ACHN (cell line): ENCODE data around the gene ADAM11.
"Not testable (repeated sequence)": the region's sequence is repeated elsewhere in the genome, so short reads cannot be mapped to it uniquely, and the experiment has no call there.

Experiments used
- DNase-seq: peaks from one replicate; pipeline ENCODE4 v3.0.0-alpha.2; 2015
- in situ Hi-C: cut with HindIII; loops from 2 replicates; pipeline ENCODE4 v1.10.0; 2017; ENCODE audit warnings: low sequenced_read_pairs, low pct_ligation_motif_present, low pct_unique_long_range_greater_than_20kb

The ADAM11 gene

GRCh38 chr17:44754276-44754675 lies 4.5 kb upstream of the ADAM11 start:
- no peak for DNase-seq
- in situ Hi-C loops: loop anchor here (25.0 kb wide), 1 partner anchor 108 kb away; no protein-coding TSS in a partner anchor

DNA sequence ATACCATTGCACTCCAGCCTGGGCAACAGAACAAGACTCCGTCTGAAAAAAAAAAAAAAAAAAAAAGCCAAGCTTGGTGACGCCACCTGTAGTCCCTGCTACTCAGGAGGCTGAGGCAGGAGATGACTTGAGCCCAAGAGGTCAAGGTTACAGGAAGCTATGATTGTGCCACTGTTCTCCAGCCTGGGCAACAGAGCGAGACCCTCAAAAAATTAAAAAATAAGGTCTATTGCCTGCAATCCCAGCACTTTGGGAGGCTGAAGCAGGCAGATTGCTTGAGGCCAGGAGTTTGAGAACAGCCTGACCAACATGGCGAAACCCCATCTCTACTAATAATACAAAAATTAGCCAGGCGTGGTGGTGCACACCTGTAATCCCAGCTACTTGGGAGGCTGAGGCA lies 3.6 kb upstream of the ADAM11 start:
- in situ Hi-C loops: loop anchor here (25.0 kb wide), 1 partner anchor 107 kb away; no protein-coding TSS in a partner anchor
- DNase-seq: not testable (repeated sequence)

- no peak for DNase-seq
- in situ Hi-C loops: loop anchor here (25.0 kb wide), 1 partner anchor 105 kb away; no protein-coding TSS in a partner anchor
Observed at GRCh38 chr17:44757045-44757917, 1.5 kb upstream of the ADAM11 start.

GRCh38 chr17:44757918-44758413 lies 822 bp upstream of the ADAM11 start:
- in situ Hi-C loops: loop anchor here (25.0 kb wide), 1 partner anchor 104 kb away; no protein-coding TSS in a partner anchor

GRCh38 chr17:44759086-44759915 lies 513 bp downstream of the ADAM11 start:
- no peak for DNase-seq
- in situ Hi-C loops: loop anchor here (25.0 kb wide), 1 partner anchor 103 kb away; no protein-coding TSS in a partner anchor

More at GRCh38 chr17:44757918-44758413, 822 bp upstream of the ADAM11 start:
- no peak for DNase-seq

DNA sequence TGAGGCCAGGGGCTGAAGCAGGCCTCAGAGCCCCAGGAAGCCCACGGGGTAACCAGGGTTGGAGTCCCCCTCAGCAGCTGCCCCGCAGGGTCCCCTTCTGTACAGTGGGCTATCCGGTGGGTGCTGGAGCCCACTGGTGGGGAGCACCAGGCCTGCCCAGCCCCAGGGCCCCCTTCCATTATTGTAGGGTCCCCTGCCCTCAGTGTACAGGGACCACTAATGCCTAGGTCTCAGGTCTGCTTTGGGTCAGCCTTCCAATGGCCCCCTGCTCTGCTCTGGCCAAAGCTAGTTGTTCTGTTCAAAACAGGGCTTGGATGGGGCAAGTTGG lies 1.1 kb downstream of the ADAM11 start:
- in situ Hi-C loops: loop anchor here (25.0 kb wide), 1 partner anchor 102 kb away; no protein-coding TSS in a partner anchor
- DNase-seq: no peak

GRCh38 chr17:44760474-44761308 lies 1.9 kb downstream of the ADAM11 start:
- no peak for DNase-seq

GRCh38 chr17:44761932-44762810 lies 3.4 kb downstream of the ADAM11 start:
- DNase-seq: no peak
- in situ Hi-C loops: loop anchor here (25.0 kb wide), 1 partner anchor 100 kb away; no protein-coding TSS in a partner anchor

More at GRCh38 chr17:44760474-44761308, 1.9 kb downstream of the ADAM11 start:
- in situ Hi-C loops: loop anchor here (25.0 kb wide), 1 partner anchor 102 kb away; no protein-coding TSS in a partner anchor

GRCh38 chr17:44763170-44763569 lies 4.4 kb downstream of the ADAM11 start:
- in situ Hi-C loops: loop anchor here (25.0 kb wide), 1 partner anchor 99 kb away; no protein-coding TSS in a partner anchor
- DNase-seq: no peak

DNA sequence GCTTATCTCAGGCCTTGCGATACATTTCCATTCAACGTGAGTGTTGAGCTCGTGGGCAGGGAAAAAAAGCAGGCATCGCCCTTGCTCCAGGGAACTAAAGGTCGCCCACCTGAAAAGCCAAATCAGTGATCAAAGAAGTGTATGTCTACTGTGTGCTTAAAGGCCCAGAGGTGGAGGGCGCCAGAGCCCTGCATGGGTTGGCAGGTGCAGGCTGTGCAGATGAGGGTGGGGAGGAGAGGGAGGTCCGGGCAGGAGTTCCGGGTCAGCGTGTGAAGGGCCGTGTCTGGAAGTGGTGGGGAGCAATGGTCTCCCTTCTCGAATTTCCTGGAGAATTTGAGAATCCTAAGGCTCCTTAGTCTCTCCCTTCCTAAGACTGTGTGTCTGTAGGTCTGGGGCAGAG lies 7.2 kb downstream of the ADAM11 start:
- no peak for DNase-seq

DNA sequence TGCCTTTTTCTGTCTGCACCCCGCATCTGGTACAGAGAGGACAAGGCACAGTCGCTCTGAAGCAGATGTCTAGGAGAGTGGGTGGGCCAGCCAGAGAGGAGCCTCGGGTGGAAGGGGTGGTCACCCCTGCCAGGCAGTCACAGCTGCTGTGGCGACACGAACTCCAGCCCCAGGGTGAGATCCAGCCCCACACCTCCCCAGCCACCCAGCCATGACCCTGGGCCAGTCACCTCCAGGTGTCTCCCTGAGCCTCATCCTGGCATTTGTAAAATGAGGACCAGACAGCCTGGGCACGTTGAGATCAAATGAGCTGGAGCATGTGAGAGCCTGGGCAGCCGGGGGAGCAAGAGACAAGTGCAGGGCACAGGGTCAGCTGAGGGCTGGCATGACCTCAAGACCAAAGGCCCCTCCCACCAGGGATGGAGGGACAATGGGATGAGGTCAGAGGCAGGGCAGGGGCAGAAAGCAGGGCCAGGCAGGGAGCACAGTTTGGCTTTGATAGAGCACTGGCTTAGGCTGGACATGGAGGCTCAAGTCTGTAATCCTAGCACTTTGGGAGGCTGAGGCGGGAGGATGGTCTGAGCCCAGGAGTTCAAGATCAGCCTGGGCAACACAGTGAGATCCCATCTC lies 7.7 kb downstream of the ADAM11 start:
- in situ Hi-C loops: loop anchor here (25.0 kb wide), 1 partner anchor 96 kb away; no protein-coding TSS in a partner anchor
- DNase-seq: no peak

More for the DNA sequence above, 7.2 kb downstream of the ADAM11 start:
- in situ Hi-C loops: loop anchor here (25.0 kb wide), 1 partner anchor 96 kb away; no protein-coding TSS in a partner anchor

- no peak for DNase-seq
- in situ Hi-C loops: loop anchor here (25.0 kb wide), 1 partner anchor 95 kb away; no protein-coding TSS in a partner anchor
Observed at GRCh38 chr17:44767493-44767892, 8.7 kb downstream of the ADAM11 start.

- DNase-seq: no peak
- in situ Hi-C loops: loop anchor here (25.0 kb wide), 1 partner anchor 94 kb away; no protein-coding TSS in a partner anchor
Observed at GRCh38 chr17:44768505-44769142, 9.8 kb downstream of the ADAM11 start.

DNA sequence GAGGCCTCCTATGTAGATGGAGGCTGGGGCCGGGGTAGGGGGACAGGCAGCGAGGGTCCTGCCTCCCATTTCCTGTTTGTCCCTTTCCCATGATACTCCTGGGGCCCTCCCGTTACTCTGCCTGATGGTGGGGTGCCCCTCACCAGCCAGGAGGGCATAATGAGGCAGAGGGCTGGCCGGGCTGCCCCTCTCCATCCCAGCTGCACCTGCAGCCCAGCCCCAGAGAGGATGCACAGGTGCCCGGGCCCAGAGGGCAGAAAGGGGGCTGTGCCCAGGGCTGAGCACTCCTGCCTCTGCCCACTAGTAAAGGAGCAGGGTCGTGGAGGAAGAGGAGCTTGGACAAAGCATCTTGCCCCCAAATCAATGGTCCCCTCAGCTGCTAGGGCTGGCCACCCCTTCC lies 10.4 kb downstream of the ADAM11 start:
- DNase-seq: no peak
- in situ Hi-C loops: loop anchor here (25.0 kb wide), 1 partner anchor 93 kb away; no protein-coding TSS in a partner anchor

DNA sequence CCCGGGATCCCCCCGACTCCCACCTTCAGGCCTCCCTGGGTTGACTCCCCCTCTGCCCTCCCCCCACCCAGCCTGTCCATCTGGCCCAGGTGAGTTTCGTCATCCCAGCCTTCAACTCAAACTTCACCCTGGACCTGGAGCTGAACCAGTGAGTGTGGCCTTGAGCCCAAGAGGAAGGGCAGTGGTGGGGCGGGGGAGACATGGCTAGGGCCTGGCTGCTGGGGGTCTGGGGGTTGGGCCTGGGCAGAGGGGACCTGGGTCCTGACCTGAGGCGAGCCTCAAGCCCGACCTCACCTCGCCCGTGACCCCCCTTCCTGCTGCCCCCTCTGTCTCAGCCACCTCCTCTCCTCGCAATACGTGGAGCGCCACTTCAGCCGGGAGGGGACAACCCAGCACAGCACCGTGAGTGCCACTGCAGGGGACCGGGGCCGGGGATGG lies 10.9 kb downstream of the ADAM11 start:
- DNase-seq: no peak
- in situ Hi-C loops: loop anchor here (25.0 kb wide), 1 partner anchor 93 kb away; no protein-coding TSS in a partner anchor
